Activated CD8-positive, alpha-beta T cell treated with anti-CD3 and anti-CD28 coated beads, Interleukin-2, amount 10 ng/mL, durations not matched to agents 7 days and 5 days (primary cell): ENCODE data around the gene GRIK2. TPM values are rescaled to one million over a fixed set of nuclear protein-coding genes. Genes with fewer than 3 reads are reported as not detected.

Source experiments
- ATAC-seq: fragments of 150-1000 bp; cut with Tn5 transposase; one replicate; pipeline ENCODE4 v1.10.0; 2021; ENCODE audit warnings: moderate library complexity
- CTCF ChIA-PET: fragments of 350-600 bp; sonication (Branson Sonifier 250); formaldehyde crosslinking; loops from one replicate; lab custom pipeline; 2021; ENCODE audit warnings: antibody characterized with exemption; lab: Charles Lee
- POLR2A ChIA-PET: fragments of 350-600 bp; sonication (Branson Sonifier 250); formaldehyde crosslinking; loops from one replicate; lab custom pipeline; 2021; ENCODE audit warnings: antibody characterized with exemption; lab: Charles Lee
- DNase-seq: peaks from one replicate; pipeline ENCODE4 v3.0.0-alpha.2; 2020
- H3K27ac Mint-ChIP-seq: one replicate; pipeline ENCODE4 v1.8.0; 2021; ENCODE audit warnings: mild to moderate bottlenecking, mixed read lengths
- H3K27me3 Mint-ChIP-seq: one replicate; pipeline ENCODE4 v1.8.0; 2021; ENCODE audit warnings: low read depth, mixed read lengths
- H3K36me3 Mint-ChIP-seq: one replicate; pipeline ENCODE4 v1.8.0; 2021; ENCODE audit warnings: low read depth, mixed read lengths
- H3K4me1 Mint-ChIP-seq: one replicate; pipeline ENCODE4 v1.8.0; 2021; ENCODE audit warnings: low read depth, mixed read lengths
- H3K4me3 Mint-ChIP-seq: one replicate; pipeline ENCODE4 v1.8.0; 2021; ENCODE audit warnings: mild to moderate bottlenecking, mixed read lengths
- H3K9me3 Mint-ChIP-seq: one replicate; pipeline ENCODE4 v1.8.0; 2022; ENCODE audit warnings: mixed read lengths; ENCODE audit not compliant: insufficient read depth
- total RNA-seq, 2 experiments: library from RNA; stranded (reverse); gene quantifications; one replicate each; pipeline ENCODE4 v1.2.3, GENCODE V29; 2021

GRIK2 gene
- total RNA-seq, 2 experiments from 2014 or later, result not detected

DNA sequence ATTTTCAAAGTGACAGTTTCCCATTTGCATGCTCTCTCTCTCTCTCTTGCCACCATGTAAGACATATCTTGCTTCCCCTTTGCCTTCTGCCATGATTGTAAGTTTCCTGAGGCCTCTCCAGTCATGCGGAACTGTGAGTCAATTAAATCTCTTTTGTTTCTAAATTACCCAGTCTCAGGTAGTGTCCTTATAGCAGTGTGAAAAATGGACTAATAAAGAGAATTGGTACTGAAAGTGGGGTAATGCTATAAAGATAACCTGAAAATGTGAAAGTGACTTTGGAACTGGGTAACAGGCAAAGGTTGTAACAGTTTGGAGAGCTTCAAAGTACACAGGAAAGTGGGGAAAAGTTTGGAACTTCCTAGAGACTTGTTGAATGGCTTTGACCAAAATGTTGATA lies 389.8 kb downstream of the GRIK2 start:
- ChIA-PET CTCF (no interaction called here), POLR2A (no interaction called here)
- Mint-ChIP-seq H3K27ac (no peak overlapping the region), H3K27me3 (no peaks in the 10 kb centered on the region), H3K4me1 (no peaks in the 10 kb centered on the region), H3K36me3 (no peaks in the 10 kb centered on the region), H3K9me3 (peaks cover 3% of the 10 kb centered on the region), H3K4me3 (no peak overlapping the region)
- no peak for DNase-seq
- ATAC-seq, result no peak

GRCh38 chr6:101784094-101784493 lies 390.6 kb downstream of the GRIK2 start:
- H3K9me3 Mint-ChIP-seq, result peaks cover 3% of the 10 kb centered on the region
- no peaks in the 10 kb centered on the region for H3K36me3 Mint-ChIP-seq
- H3K27ac Mint-ChIP-seq, result no peak overlapping the region
- CTCF ChIA-PET, result no interaction called here
- POLR2A ChIA-PET, result no interaction called here
- no peaks in the 10 kb centered on the region for H3K4me1 Mint-ChIP-seq
- H3K4me3 Mint-ChIP-seq, result no peak overlapping the region
- DNase-seq, result no peak
- no peaks in the 10 kb centered on the region for H3K27me3 Mint-ChIP-seq
- ATAC-seq, result no peak

GRCh38 chr6:101799531-101799930 lies 406.0 kb downstream of the GRIK2 start:
- no peak overlapping the region for H3K4me3 Mint-ChIP-seq
- ATAC-seq (no peak), DNase-seq (no peak)
- peaks cover 5% of the 10 kb centered on the region for H3K9me3 Mint-ChIP-seq
- no peaks in the 10 kb centered on the region for H3K36me3 Mint-ChIP-seq
- H3K4me1 Mint-ChIP-seq, result no peaks in the 10 kb centered on the region
- no peaks in the 10 kb centered on the region for H3K27me3 Mint-ChIP-seq
- ChIA-PET CTCF (no interaction called here), POLR2A (no interaction called here)
- no peak overlapping the region for H3K27ac Mint-ChIP-seq

GRCh38 chr6:101800598-101800997 lies 407.1 kb downstream of the GRIK2 start:
- H3K27ac Mint-ChIP-seq, result no peak overlapping the region

GRCh38 chr6:101803136-101803535 lies 409.6 kb downstream of the GRIK2 start:
- Mint-ChIP-seq H3K9me3 (no peaks in the 10 kb centered on the region), H3K27ac (no peak overlapping the region), H3K27me3 (no peaks in the 10 kb centered on the region), H3K4me3 (no peak overlapping the region), H3K36me3 (no peaks in the 10 kb centered on the region), H3K4me1 (no peaks in the 10 kb centered on the region)
- POLR2A ChIA-PET, result no interaction called here
- ATAC-seq, result no peak
- CTCF ChIA-PET, result no interaction called here
- no peak for DNase-seq

More at GRCh38 chr6:101800598-101800997, 407.1 kb downstream of the GRIK2 start:
- DNase-seq, result no peak
- ChIA-PET CTCF (no interaction called here), POLR2A (no interaction called here)
- Mint-ChIP-seq H3K36me3 (no peaks in the 10 kb centered on the region), H3K9me3 (no peaks in the 10 kb centered on the region), H3K4me3 (no peak overlapping the region), H3K27me3 (no peaks in the 10 kb centered on the region), H3K4me1 (no peaks in the 10 kb centered on the region)
- no peak for ATAC-seq

DNA sequence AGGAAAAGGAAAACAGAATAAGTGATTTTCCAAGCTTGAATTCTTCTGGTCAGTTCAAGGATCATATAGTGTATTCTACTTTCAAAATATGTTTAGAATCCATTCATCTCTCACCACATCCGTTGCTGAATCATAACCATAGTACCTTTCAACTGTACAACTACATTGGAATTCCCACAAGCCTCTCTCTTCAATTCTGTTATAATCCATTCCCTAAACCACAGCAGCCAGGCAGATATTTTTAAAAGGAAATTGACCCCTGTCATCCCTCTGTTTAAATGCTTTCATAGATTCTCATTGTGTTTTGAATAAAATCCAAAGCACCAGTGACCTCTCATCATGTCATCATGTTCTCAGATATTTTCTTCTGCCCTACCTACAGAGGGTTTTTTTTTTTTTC lies 412.7 kb downstream of the GRIK2 start:
- no peak overlapping the region for H3K4me3 Mint-ChIP-seq
- POLR2A ChIA-PET, result no interaction called here
- no peak overlapping the region for H3K27ac Mint-ChIP-seq
- ATAC-seq (no peak), DNase-seq (no peak)
- no peaks in the 10 kb centered on the region for H3K9me3 Mint-ChIP-seq
- no peaks in the 10 kb centered on the region for H3K27me3 Mint-ChIP-seq
- CTCF ChIA-PET, result no interaction called here
- H3K4me1 Mint-ChIP-seq, result no peaks in the 10 kb centered on the region
- no peaks in the 10 kb centered on the region for H3K36me3 Mint-ChIP-seq

DNA sequence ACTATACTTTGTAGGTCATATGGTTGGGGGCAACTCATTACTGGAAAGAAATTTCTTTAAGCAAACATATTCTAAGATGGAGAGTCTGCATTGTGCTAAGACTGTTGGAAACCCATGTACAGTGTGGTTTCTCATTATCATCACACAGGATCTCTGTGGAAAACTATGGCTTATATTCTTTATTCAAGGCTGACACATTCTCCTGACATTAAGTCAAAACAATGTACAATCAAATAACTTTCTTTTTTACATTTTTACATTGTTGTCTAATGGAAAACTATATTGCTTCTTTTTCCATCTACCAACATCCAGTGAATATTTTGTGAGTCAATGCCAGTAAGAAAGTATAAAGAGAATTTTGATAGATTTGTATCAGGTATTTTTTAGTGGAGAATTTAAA lies 417.6 kb downstream of the GRIK2 start:
- Mint-ChIP-seq H3K4me3 (no peak overlapping the region), H3K4me1 (no peaks in the 10 kb centered on the region), H3K36me3 (no peaks in the 10 kb centered on the region), H3K27me3 (no peaks in the 10 kb centered on the region), H3K27ac (no peak overlapping the region), H3K9me3 (no peaks in the 10 kb centered on the region)
- DNase-seq (no peak), ATAC-seq (no peak)
- ChIA-PET POLR2A (no interaction called here), CTCF (no interaction called here)

- no peaks in the 10 kb centered on the region for H3K9me3 Mint-ChIP-seq
- no peaks in the 10 kb centered on the region for H3K4me1 Mint-ChIP-seq
- H3K4me3 Mint-ChIP-seq, result no peak overlapping the region
- H3K27ac Mint-ChIP-seq, result no peak overlapping the region
- CTCF ChIA-PET, result no interaction called here
- no peak for DNase-seq
- no peaks in the 10 kb centered on the region for H3K27me3 Mint-ChIP-seq
- no peak for ATAC-seq
- POLR2A ChIA-PET, result no interaction called here
- no peaks in the 10 kb centered on the region for H3K36me3 Mint-ChIP-seq
Observed at GRCh38 chr6:101816716-101817115, 423.2 kb downstream of the GRIK2 start.

DNA sequence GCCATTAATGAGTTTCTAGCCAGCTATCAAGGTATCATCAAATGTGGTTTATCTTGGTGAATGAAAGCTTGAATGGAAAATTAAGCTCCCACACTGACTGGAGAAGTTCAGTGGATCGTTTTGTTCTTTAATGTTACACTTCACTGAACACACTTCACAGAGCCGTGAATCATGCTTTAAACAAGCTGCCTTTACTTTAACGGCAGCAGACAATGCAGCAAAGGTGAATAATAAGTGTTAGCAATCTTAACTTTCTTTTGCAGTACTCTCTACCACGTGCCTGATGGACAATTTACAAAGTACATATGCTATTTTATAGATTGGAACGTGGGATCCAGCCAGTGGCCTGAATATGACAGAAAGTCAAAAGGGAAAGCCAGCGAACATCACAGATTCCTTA lies 424.5 kb downstream of the GRIK2 start:
- no peaks in the 10 kb centered on the region for H3K27me3 Mint-ChIP-seq
- POLR2A ChIA-PET, result no interaction called here
- no peaks in the 10 kb centered on the region for H3K4me1 Mint-ChIP-seq
- no peaks in the 10 kb centered on the region for H3K9me3 Mint-ChIP-seq
- DNase-seq (no peak), ATAC-seq (no peak)
- CTCF ChIA-PET, result no interaction called here
- no peak overlapping the region for H3K4me3 Mint-ChIP-seq
- H3K36me3 Mint-ChIP-seq, result no peaks in the 10 kb centered on the region
- no peak overlapping the region for H3K27ac Mint-ChIP-seq

DNA sequence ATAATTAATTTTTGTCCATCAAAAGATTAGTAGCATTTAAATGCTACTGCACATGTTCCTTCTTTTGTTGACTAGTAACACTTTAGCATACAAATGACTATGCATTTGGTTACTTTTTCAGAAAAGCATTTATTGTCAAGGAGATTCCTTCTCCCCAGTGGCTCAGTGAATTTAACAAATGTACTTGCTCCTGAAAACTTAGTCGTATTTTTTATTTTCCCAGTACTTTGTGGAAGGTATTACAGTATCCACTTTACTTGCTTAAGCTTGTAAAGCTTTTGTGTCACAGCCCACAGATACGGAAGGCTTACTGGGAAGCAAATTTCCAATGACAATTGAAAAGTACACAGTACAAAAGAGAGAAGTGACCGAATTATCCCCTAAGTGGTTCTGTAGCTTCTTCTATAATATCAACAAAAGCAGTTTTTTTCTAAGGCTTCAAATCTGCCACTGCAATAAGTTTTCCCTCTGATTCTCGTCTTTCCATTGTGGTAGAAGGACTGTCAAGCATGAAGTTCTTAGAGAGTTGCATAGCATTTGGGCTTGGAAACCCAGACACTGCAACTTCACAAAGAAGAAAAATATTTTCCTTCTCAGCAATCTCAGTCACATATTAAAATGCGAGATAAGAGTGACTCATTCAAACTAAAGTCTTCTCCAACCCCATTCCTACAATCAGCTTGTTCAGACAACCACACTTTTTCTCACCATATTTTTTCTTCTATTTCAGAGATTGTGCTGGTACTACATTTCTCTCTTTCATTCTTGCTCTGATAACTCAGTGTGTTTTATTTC lies 431.2 kb downstream of the GRIK2 start:
- H3K36me3 Mint-ChIP-seq, result no peaks in the 10 kb centered on the region
- ATAC-seq, result no peak
- H3K4me3 Mint-ChIP-seq, result no peak overlapping the region
- no peaks in the 10 kb centered on the region for H3K27me3 Mint-ChIP-seq
- POLR2A ChIA-PET, result no interaction called here
- CTCF ChIA-PET, result no interaction called here
- peaks cover 21% of the 10 kb centered on the region for H3K9me3 Mint-ChIP-seq
- no peak for DNase-seq
- H3K27ac Mint-ChIP-seq, result no peak overlapping the region
- no peaks in the 10 kb centered on the region for H3K4me1 Mint-ChIP-seq

- ChIA-PET POLR2A (no interaction called here), CTCF (no interaction called here)
- no peak overlapping the region for H3K27ac Mint-ChIP-seq
- DNase-seq (no peak), ATAC-seq (no peak)
- H3K4me3 Mint-ChIP-seq, result no peak overlapping the region
- H3K9me3 Mint-ChIP-seq, result peaks cover 21% of the 10 kb centered on the region
- H3K36me3 Mint-ChIP-seq, result no peaks in the 10 kb centered on the region
- no peaks in the 10 kb centered on the region for H3K27me3 Mint-ChIP-seq
- no peaks in the 10 kb centered on the region for H3K4me1 Mint-ChIP-seq
Observed at GRCh38 chr6:101826269-101826668, 432.8 kb downstream of the GRIK2 start.

DNA sequence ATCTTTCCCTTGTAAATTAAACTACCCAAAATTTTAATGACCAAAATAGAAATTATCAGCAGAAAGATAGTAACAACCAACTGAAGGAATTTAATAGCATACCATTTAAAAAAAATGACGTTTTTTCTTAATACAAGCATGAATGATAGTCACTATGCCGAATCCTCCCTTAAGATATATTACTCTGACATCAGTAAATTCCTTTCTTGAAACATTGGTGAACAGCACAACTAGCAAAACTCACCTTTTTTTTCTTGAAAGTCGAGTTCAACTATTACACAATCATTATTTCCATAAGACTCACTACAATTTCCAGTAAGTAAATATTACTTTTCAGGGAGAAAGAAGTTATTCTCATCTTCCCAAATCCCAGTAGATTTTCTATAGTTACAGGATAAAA lies 433.2 kb downstream of the GRIK2 start:
- Mint-ChIP-seq H3K4me1 (no peaks in the 10 kb centered on the region), H3K27me3 (no peaks in the 10 kb centered on the region), H3K36me3 (no peaks in the 10 kb centered on the region), H3K27ac (no peak overlapping the region), H3K4me3 (no peak overlapping the region), H3K9me3 (peaks cover 21% of the 10 kb centered on the region)
- POLR2A ChIA-PET, result no interaction called here
- ATAC-seq (no peak), DNase-seq (no peak)
- CTCF ChIA-PET, result no interaction called here
